DLD1 (cell line): ENCODE measurements around the gene RAB8A.
"Not testable (repeated sequence)": the region's sequence is repeated elsewhere in the genome, so short reads cannot be mapped to it uniquely, and the experiment has no call there.

ENCODE experiments used
- in situ Hi-C: cut with HindIII; loops from 2 replicates; pipeline ENCODE4 v1.10.0; 2017; ENCODE audit warnings: low sequenced_read_pairs

The RAB8A gene

GRCh38 chr19:16167055-16167454 lies 55.4 kb downstream of the RAB8A start:
- in situ Hi-C loops, result no loop called here

DNA sequence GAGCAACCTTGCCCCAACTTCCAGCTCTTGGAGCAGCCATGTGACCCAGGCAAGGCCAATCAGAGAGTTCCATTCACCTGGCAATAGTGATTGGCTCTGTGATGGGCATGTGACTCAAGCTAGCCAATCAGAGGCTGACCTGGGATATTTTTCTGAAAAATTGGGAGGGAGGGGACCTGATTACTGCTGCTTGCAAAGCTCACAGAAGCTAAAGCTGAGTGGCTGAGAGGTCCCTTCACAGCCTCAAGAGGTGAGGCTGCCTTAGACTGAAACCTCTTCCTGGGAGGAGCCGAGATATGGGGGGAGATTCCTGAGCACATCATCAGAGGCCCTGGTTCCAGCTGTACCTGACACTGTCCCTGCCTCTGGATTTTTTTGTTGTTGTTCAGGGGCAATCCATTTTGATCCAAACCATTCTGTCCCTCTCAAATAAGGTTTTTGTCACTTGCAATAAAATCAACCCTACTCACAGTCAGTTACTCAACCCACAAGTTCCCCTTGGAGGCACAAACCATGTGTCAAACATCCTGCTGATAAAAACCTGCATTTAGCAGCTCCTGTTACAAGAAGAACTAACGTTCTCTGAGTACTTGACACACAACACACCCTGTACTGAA lies 56.9 kb downstream of the RAB8A start:
- in situ Hi-C loops, result no loop called here

- in situ Hi-C loops, result no loop called here
Observed at GRCh38 chr19:16170134-16170533, 58.4 kb downstream of the RAB8A start.

DNA sequence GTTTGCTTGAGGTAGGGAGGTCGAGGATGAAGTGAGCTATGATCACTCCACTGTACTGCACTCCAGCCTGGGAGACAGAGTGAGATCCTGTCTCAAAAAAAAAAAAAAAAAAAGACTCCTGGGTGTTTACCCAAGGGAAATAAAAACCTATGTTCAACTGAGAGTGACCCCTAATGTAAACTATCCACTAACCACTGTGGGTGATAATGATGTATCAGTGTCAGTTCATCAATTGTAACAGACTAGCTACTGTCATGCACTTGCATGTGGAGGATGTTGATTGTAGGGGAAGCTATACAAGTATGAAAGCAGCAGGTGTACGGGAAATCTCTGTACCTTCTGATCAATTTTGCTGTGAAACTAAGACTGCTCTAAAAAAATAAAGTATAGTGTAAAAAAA lies 64.3 kb downstream of the RAB8A start:
- in situ Hi-C loops, result no loop called here

GRCh38 chr19:16178866-16179265 lies 67.2 kb downstream of the RAB8A start:
- in situ Hi-C loops, result not testable (repeated sequence)

DNA sequence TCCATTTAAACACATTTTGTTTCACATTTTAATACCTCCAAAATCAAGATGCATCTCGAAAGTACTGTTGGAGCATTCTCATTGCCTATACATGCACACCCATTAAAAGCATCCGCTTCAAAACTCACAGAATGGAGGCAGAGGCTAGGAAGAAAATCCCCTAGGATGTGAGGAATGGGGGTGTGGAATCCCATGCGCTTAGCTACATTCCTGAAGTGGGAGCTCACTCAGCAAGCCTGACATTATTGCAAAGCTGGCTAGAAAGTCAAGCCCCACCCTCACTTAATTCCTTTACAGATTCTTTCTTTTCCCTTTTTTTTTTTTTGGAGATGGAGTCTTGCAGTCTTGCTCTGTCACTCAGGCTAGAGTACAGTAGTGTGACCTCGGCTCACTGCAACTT lies 68.9 kb downstream of the RAB8A start:
- in situ Hi-C loops, result no loop called here
